Activated naive CD4-positive, alpha-beta T cell treated with Interleukin-2 at 50 U/mL for 16 hours (primary cell): Measurements from ENCODE around the gene CTNNBL1.

Experiments used
- DNase-seq: peaks from one replicate; pipeline ENCODE4 v3.0.0-alpha.2; 2020

The CTNNBL1 gene

GRCh38 chr20:37859406-37860171 is 165.8 kb downstream of the CTNNBL1 start:
- no peak for DNase-seq

GRCh38 chr20:37863289-37863688 is 169.5 kb downstream of the CTNNBL1 start:
- no peak for DNase-seq

- DNase-seq = no peak
Observed at GRCh38 chr20:37864298-37864697, 170.5 kb downstream of the CTNNBL1 start.

- no peak for DNase-seq
Observed at GRCh38 chr20:37866051-37866450, 172.2 kb downstream of the CTNNBL1 start.

- DNase-seq = no peak
Observed at GRCh38 chr20:37867289-37868195, 173.7 kb downstream of the CTNNBL1 start.

GRCh38 chr20:37868851-37869333 is 175.1 kb downstream of the CTNNBL1 start:
- no peak for DNase-seq

- no peak for DNase-seq
Observed at GRCh38 chr20:37869334-37869861, 175.6 kb downstream of the CTNNBL1 start.

- DNase-seq = no peak
Observed at GRCh38 chr20:37870294-37870693, 176.5 kb downstream of the CTNNBL1 start.

- DNase-seq = no peak
Observed at GRCh38 chr20:37871751-37872150, 177.9 kb downstream of the CTNNBL1 start.

GRCh38 chr20:37872161-37872560 is 178.3 kb downstream of the CTNNBL1 start:
- DNase-seq = no peak

- DNase-seq = no peak
Observed at GRCh38 chr20:37873884-37874283, 180.1 kb downstream of the CTNNBL1 start.

GRCh38 chr20:37875460-37876175 is 181.8 kb downstream of the CTNNBL1 start:
- no peak for DNase-seq

GRCh38 chr20:37876863-37877262 is 183.0 kb downstream of the CTNNBL1 start:
- DNase-seq = no peak

- no peak for DNase-seq
Observed at GRCh38 chr20:37877832-37878772, 184.3 kb downstream of the CTNNBL1 start.

GRCh38 chr20:37878835-37879599 is 185.2 kb downstream of the CTNNBL1 start:
- no peak for DNase-seq

GRCh38 chr20:37879843-37880242 is 186.0 kb downstream of the CTNNBL1 start:
- no peak for DNase-seq

GRCh38 chr20:37880726-37881591 is 187.1 kb downstream of the CTNNBL1 start:
- no peak for DNase-seq

- DNase-seq = no peak
Observed at GRCh38 chr20:37881601-37882343, 187.9 kb downstream of the CTNNBL1 start.
